Natural killer cell (primary cell): ENCODE measurements around the gene PARP15. TPM values are rescaled to one million over a fixed set of nuclear protein-coding genes. Genes with fewer than 3 reads are reported as not detected.
"Not testable (repeated sequence)": the region's sequence is repeated elsewhere in the genome, so short reads cannot be mapped to it uniquely, and the experiment has no call there.

Source experiments
- ATAC-seq, 3 donors: fragments of 150-1000 bp in 2 of 3; fragments of 200-7000 bp in 1 of 3; cut with Tn5 transposase; 1 replicate in 1 of 3; 2 replicates in 2 of 3; pipeline ENCODE4 v1.10.0; 2021; ENCODE audit warnings: mild to moderate bottlenecking in 2 of 3, moderate library complexity in 2 of 3
- DNase-seq, 2 donors: peaks; one replicate each; pipeline versions ENCODE4 v3.0.0 to v3.0.0-alpha.2; 2013 to 2021; ENCODE audit warnings: mixed read lengths in 1 of 2
- H3K27ac ChIP-seq: one replicate; pipeline ENCODE4 v1.5.1; 2013; ENCODE audit warnings: mild to moderate bottlenecking, low read length
- H3K27me3 ChIP-seq: one replicate; pipeline ENCODE4 v1.6.1; 2013; ENCODE audit warnings: low read length; ENCODE audit not compliant: control insufficient read depth, insufficient read depth
- H3K36me3 ChIP-seq: one replicate; pipeline ENCODE4 v1.6.1; 2013; ENCODE audit warnings: low read length; ENCODE audit not compliant: control insufficient read depth, insufficient read depth
- H3K4me1 ChIP-seq: one replicate; pipeline ENCODE4 v1.6.1; 2013; ENCODE audit warnings: low read length; ENCODE audit not compliant: control insufficient read depth, insufficient read depth
- H3K4me3 ChIP-seq: one replicate; pipeline ENCODE4 v1.5.1; 2013; ENCODE audit warnings: low read length
- H3K9me3 ChIP-seq: one replicate; pipeline ENCODE4 v1.6.1; 2013; ENCODE audit warnings: low read length; ENCODE audit not compliant: control insufficient read depth, insufficient read depth
- H3K27ac Mint-ChIP-seq, 2 donors: one replicate each; pipeline ENCODE4 v1.8.0; 2022; ENCODE audit warnings: mild to moderate bottlenecking in 2 of 2, mixed read lengths in 2 of 2, moderate library complexity in 1 of 2
- H3K27me3 Mint-ChIP-seq, 2 donors: one replicate each; pipeline ENCODE4 v1.8.0; 2022; ENCODE audit warnings: low read depth in 2 of 2, mixed read lengths in 2 of 2
- H3K36me3 Mint-ChIP-seq: one replicate; pipeline ENCODE4 v1.8.0; 2022; ENCODE audit warnings: mixed read lengths
- H3K4me1 Mint-ChIP-seq, 2 donors: one replicate each; pipeline ENCODE4 v1.8.0; 2022; ENCODE audit warnings: mixed read lengths in 2 of 2
- H3K4me3 Mint-ChIP-seq: one replicate; pipeline ENCODE4 v1.8.0; 2022; ENCODE audit warnings: mild to moderate bottlenecking, moderate library complexity, mixed read lengths
- H3K9me3 Mint-ChIP-seq, 2 donors: one replicate each; pipeline ENCODE4 v1.8.0; 2022; ENCODE audit warnings: mixed read lengths in 2 of 2
- CTCF ChIP-seq: fragments of 200-600 bp; IDR thresholded peaks from one replicate; pipeline ENCODE4 v1.8.0; 2022; ENCODE audit warnings: antibody characterized with exemption
- WGBS: methylation state at CpG from one replicate; pipeline ENCODE4 v1.1.7; 2013; ENCODE audit warnings: missing lambda C conversion rate; ENCODE audit not compliant: insufficient coverage; 5-methylcytosine and 5-hydroxymethylcytosine counted together
- intact Hi-C: fragments of 100-400 bp; cut with micrococcal nuclease; formaldehyde crosslinking; loops from one replicate; pipeline ENCODE4 v1.14.2; 2022
- total RNA-seq, 4 donors: library from RNA; stranded (reverse); fragments of 120-200 nt in 1 of 4; gene quantifications; one replicate each; pipeline versions ENCODE4 v1.2.3 to v1.2.4, GENCODE V29; 2013 to 2022

Gene PARP15
- total RNA-seq, 3 donors from 2014 or later (not counting 1 experiment from before 2014, with no cell fraction given) = 164 to 199 (median 198) TPM

GRCh38 chr3:122658336-122658735 is 80.9 kb downstream of the PARP15 start:
- intact Hi-C loops, H3K27me3 ChIP-seq, H3K36me3 Mint-ChIP-seq, H3K27ac Mint-ChIP-seq, H3K4me3 Mint-ChIP-seq, H3K4me3 ChIP-seq, H3K4me1 ChIP-seq, H3K9me3 ChIP-seq, ATAC-seq, H3K36me3 ChIP-seq, H3K4me1 Mint-ChIP-seq, H3K27ac ChIP-seq, H3K9me3 Mint-ChIP-seq, DNase-seq: not testable (repeated sequence)
- WGBS = 93% methylated on average over 2 of the region's 4 CpGs
- peaks cover 18 to 38% of the 10 kb centered on the region in 2 donors for H3K27me3 Mint-ChIP-seq

GRCh38 chr3:122660297-122660974 is 83.0 kb downstream of the PARP15 start:
- no peak for ATAC-seq
- no peak overlapping the region for H3K27ac ChIP-seq
- intact Hi-C loops = no loop called here
- no peak for DNase-seq
- H3K27me3 Mint-ChIP-seq = peaks cover 13 to 32% of the 10 kb centered on the region in 2 donors
- 90% methylated on average over 11 of the region's 14 CpGs for WGBS
- no peaks in the 10 kb centered on the region for H3K27me3 ChIP-seq
- H3K36me3 Mint-ChIP-seq = no peaks in the 10 kb centered on the region
- no peak for TF ChIP-seq CTCF
- H3K36me3 ChIP-seq = no peaks in the 10 kb centered on the region
- H3K4me1 Mint-ChIP-seq = no peaks in the 10 kb centered on the region
- no peaks in the 10 kb centered on the region for H3K9me3 ChIP-seq
- H3K4me3 Mint-ChIP-seq = no peak overlapping the region
- no peak overlapping the region for H3K27ac Mint-ChIP-seq
- H3K9me3 Mint-ChIP-seq = no peaks in the 10 kb centered on the region
- no peaks in the 10 kb centered on the region for H3K4me1 ChIP-seq
- H3K4me3 ChIP-seq = no peak overlapping the region

GRCh38 chr3:122661633-122662032 is 84.2 kb downstream of the PARP15 start:
- Mint-ChIP-seq H3K27me3 (peaks cover 13 to 32% of the 10 kb centered on the region in 2 donors), H3K9me3 (no peaks in the 10 kb centered on the region), H3K4me1 (no peaks in the 10 kb centered on the region), H3K27ac (no peak overlapping the region), H3K36me3 (no peaks in the 10 kb centered on the region), H3K4me3 (no peak overlapping the region)
- Histone ChIP-seq H3K27me3 (no peaks in the 10 kb centered on the region), H3K4me1 (no peaks in the 10 kb centered on the region), H3K36me3 (no peaks in the 10 kb centered on the region), H3K27ac (no peak overlapping the region), H3K9me3 (no peaks in the 10 kb centered on the region), H3K4me3 (no peak overlapping the region)
- DNase-seq = no peak
- no peak for ATAC-seq
- WGBS = 83% methylated on average over 12 of the region's 13 CpGs
- intact Hi-C loops = no loop called here
- no peak for TF ChIP-seq CTCF

GRCh38 chr3:122662505-122662904 is 85.1 kb downstream of the PARP15 start:
- intact Hi-C loops = no loop called here
- Mint-ChIP-seq H3K36me3 (no peaks in the 10 kb centered on the region), H3K27me3 (peaks cover 13 to 32% of the 10 kb centered on the region in 2 donors), H3K4me1 (no peaks in the 10 kb centered on the region), H3K9me3 (no peaks in the 10 kb centered on the region), H3K4me3 (no peak overlapping the region), H3K27ac (no peak overlapping the region)
- Histone ChIP-seq H3K4me3 (no peak overlapping the region), H3K9me3 (no peaks in the 10 kb centered on the region), H3K36me3 (no peaks in the 10 kb centered on the region), H3K4me1 (no peaks in the 10 kb centered on the region), H3K27me3 (no peaks in the 10 kb centered on the region), H3K27ac (no peak overlapping the region)
- ATAC-seq = no peak
- TF ChIP-seq CTCF = no peak
- 93% methylated on average over 2 of the region's 2 CpGs for WGBS
- no peak for DNase-seq
